ENCODE results near the gene SYNE1. TPM values are rescaled to one million over a fixed set of nuclear protein-coding genes. Genes with fewer than 3 reads are reported as not detected.

Gene SYNE1
- total and polyA plus RNA-seq, 10 of the 15 experiments (the other 5 are each of a cell fraction or from before 2014, with no cell fraction given) = 2.3 to 28.7 (median 14.1) TPM

DNA sequence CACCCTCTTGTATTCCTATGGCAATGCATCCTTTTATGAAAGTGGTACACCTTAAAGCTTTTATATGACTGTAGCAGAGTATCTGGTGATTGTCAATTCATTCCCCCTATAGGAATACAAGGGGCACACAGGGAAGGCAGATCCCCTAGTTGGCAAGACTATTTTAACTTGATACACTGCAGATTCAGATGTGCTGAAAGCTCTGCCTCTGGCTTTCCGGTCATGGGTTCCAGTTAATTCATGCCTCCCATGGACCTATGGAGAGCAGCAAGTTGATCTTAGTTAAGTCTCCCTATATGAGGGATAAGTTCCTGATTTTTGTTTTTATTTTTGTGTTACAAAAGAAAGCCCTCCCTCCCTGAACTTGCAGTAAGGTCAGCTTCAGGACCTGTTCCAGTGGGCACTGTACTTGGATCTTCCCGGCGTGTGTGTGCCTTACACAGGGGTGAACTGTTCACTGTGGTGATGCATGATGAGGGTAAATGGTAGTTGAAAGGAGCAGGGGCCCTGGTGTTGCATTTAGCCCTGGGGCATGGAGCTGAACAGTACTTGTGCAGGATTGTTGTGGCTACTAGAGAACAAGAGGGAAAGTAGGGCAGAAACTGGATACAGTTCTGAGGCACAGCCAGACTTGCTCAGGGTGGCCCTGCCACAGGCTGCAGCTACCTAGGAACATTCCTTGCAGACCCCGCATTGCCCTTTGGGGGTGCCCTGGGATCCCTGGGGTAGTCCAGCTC, 537.5 kb downstream of the SYNE1 start (continued):
- TF ChIP-seq, protein P1, sequence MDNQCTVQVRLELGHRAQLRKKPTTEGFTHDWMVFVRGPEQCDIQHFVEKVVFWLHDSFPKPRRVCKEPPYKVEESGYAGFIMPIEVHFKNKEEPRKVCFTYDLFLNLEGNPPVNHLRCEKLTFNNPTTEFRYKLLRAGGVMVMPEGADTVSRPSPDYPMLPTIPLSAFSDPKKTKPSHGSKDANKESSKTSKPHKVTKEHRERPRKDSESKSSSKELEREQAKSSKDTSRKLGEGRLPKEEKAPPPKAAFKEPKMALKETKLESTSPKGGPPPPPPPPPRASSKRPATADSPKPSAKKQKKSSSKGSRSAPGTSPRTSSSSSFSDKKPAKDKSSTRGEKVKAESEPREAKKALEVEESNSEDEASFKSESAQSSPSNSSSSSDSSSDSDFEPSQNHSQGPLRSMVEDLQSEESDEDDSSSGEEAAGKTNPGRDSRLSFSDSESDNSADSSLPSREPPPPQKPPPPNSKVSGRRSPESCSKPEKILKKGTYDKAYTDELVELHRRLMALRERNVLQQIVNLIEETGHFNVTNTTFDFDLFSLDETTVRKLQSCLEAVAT (IDR thresholded peaks at IDR 0.05) = no peak

DNA sequence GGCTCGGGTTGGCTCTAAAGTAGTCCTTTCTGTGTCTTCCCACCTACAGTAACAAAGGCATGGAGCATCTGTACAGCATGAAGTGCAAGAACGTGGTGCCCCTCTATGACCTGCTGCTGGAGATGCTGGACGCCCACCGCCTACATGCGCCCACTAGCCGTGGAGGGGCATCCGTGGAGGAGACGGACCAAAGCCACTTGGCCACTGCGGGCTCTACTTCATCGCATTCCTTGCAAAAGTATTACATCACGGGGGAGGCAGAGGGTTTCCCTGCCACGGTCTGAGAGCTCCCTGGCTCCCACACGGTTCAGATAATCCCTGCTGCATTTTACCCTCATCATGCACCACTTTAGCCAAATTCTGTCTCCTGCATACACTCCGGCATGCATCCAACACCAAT, 538.5 kb downstream of the SYNE1 start:
- Histone ChIP-seq H3K9me3 (replicated peaks; ENCODE audit: control insufficient read depth, insufficient read depth, low read length) (no peaks in the 10 kb centered on the region), H3K4me2 (ENCODE audit: control insufficient read depth, insufficient read depth) (no peak overlapping the region), H3K9ac (ENCODE audit: control insufficient read depth, insufficient read depth, low read length) (no peak overlapping the region), H3K4me1 (ENCODE audit: control insufficient read depth, insufficient read depth, low read length) (no peaks in the 10 kb centered on the region), H3K4me3 (no peak overlapping the region), H3K79me2 (ENCODE audit: control insufficient read depth, insufficient read depth, low read length) (no peaks in the 10 kb centered on the region), H4K20me1 (ENCODE audit: control insufficient read depth, insufficient read depth) (no peaks in the 10 kb centered on the region), H3K27me3 (replicated peaks in 1 of 2; ENCODE audit: control insufficient read depth in 2 of 2, insufficient read depth in 2 of 2, low read length in 1 of 2) (no peaks in the 10 kb centered on the region; a peak in 1 of 4 replicates), H3K27ac (ENCODE audit: control insufficient read depth, insufficient read depth) (no peak overlapping the region), H2AFZ (ENCODE audit: control insufficient read depth, low read depth, low read length) (no peak overlapping the region), H3K36me3 (ENCODE audit: control insufficient read depth in 2 of 2, insufficient read depth in 2 of 2, low read length in 1 of 2) (no peaks in the 10 kb centered on the region)
- SMC1A ChIA-PET (ENCODE audit: uncharacterized antibody, unreplicated experiment) = no interaction called here
- ATAC-seq (no peak), DNase-seq (ENCODE audit: low read depth, low spot score) (no peak), FAIRE-seq (no peak)
- CTCF ChIA-PET = interaction anchor here (0.6 kb wide), 1 partner anchor 63 kb away, joined by 3 read pairs; no protein-coding TSS in a partner anchor
- RAD21 ChIA-PET (ENCODE audit: unreplicated experiment) = no interaction called here
- no TSS peak for BruUV-seq (replicated peaks)
- 62% methylated on average over 14 of the region's 14 CpGs for WGBS (ENCODE audit: insufficient coverage, insufficient replicate concordance, low lambda C conversion rate, missing lambda C conversion rate)
- TF ChIP-seq BMI1 (IDR thresholded peaks at IDR 0.05; ENCODE audit: borderline replicate concordance) (no peak), ESRRA (IDR thresholded peaks at IDR 0.05; ENCODE audit: low read length) (no peak), SREBF2 (IDR thresholded peaks at IDR 0.05; ENCODE audit: low read length) (no peak), GABPA (IDR thresholded peaks at IDR 0.05; ENCODE audit: low read depth) (no peak), ZNF274 (IDR thresholded peaks at IDR 0.05; ENCODE audit: insufficient read depth, insufficient read length) (no peak), RFX5 (IDR thresholded peaks at IDR 0.05; ENCODE audit: low read depth, low read length) (no peak), TCF12 (IDR thresholded peaks at IDR 0.05; ENCODE audit: low read depth, low read length) (no peak), IKZF2 (IDR thresholded peaks at IDR 0.05) (no peak), POLR2A (IDR thresholded peaks at IDR 0.05; ENCODE audit: low read depth, low read length) (no peak)
- TF ChIP-seq, protein P2, sequence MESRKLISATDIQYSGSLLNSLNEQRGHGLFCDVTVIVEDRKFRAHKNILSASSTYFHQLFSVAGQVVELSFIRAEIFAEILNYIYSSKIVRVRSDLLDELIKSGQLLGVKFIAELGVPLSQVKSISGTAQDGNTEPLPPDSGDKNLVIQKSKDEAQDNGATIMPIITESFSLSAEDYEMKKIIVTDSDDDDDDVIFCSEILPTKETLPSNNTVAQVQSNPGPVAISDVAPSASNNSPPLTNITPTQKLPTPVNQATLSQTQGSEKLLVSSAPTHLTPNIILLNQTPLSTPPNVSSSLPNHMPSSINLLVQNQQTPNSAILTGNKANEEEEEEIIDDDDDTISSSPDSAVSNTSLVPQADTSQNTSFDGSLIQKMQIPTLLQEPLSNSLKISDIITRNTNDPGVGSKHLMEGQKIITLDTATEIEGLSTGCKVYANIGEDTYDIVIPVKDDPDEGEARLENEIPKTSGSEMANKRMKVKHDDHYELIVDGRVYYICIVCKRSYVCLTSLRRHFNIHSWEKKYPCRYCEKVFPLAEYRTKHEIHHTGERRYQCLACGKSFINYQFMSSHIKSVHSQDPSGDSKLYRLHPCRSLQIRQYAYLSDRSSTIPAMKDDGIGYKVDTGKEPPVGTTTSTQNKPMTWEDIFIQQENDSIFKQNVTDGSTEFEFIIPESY (IDR thresholded peaks at IDR 0.05) = no peak
- TF ChIP-seq, protein P1 (IDR thresholded peaks at IDR 0.05) = no peak
- TF ChIP-seq, protein P3, sequence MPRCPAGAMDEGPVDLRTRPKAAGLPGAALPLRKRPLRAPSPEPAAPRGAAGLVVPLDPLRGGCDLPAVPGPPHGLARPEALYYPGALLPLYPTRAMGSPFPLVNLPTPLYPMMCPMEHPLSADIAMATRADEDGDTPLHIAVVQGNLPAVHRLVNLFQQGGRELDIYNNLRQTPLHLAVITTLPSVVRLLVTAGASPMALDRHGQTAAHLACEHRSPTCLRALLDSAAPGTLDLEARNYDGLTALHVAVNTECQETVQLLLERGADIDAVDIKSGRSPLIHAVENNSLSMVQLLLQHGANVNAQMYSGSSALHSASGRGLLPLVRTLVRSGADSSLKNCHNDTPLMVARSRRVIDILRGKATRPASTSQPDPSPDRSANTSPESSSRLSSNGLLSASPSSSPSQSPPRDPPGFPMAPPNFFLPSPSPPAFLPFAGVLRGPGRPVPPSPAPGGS (IDR thresholded peaks at IDR 0.05; ENCODE audit: borderline replicate concordance, insufficient read depth, low read depth, low read length, poor library complexity, severe bottlenecking) = no peak
- TF ChIP-seq, protein P4, sequence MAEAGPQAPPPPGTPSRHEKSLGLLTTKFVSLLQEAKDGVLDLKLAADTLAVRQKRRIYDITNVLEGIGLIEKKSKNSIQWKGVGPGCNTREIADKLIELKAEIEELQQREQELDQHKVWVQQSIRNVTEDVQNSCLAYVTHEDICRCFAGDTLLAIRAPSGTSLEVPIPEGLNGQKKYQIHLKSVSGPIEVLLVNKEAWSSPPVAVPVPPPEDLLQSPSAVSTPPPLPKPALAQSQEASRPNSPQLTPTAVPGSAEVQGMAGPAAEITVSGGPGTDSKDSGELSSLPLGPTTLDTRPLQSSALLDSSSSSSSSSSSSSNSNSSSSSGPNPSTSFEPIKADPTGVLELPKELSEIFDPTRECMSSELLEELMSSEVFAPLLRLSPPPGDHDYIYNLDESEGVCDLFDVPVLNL (IDR thresholded peaks at IDR 0.05; ENCODE audit: low read depth, low read length) = no peak
- intact Hi-C loops (cut with micrococcal nuclease; ENCODE audit: unreplicated experiment) (no loop called here), in situ Hi-C loops (cut with MboI) (no loop called here)
- POLR2A ChIA-PET = no interaction called here
